ENCODE data around the gene RXRA.

RXRA gene

GRCh38 chr9:134377976-134378375 is 51.7 kb downstream of the RXRA start:
- Histone ChIP-seq H2AFZ (ENCODE audit: low read depth, low read length) (no peak overlapping the region), H3K27ac (ENCODE audit: low read length) (no peak overlapping the region), H3K9me3 (ENCODE audit: insufficient read depth, low read length, severe bottlenecking) (no peaks in the 10 kb centered on the region), H3K9ac (ENCODE audit: low read depth, low read length) (no peak overlapping the region), H3K27me3 (ENCODE audit: insufficient read depth, low read length, poor library complexity) (no peaks in the 10 kb centered on the region), H3K4me2 (ENCODE audit: insufficient read depth, low read length) (no peak overlapping the region), H3K36me3 (ENCODE audit: insufficient read depth, low read length) (no peaks in the 10 kb centered on the region), H4K20me1 (ENCODE audit: insufficient read depth, low read length) (peaks cover 68% of the 10 kb centered on the region), H3K4me3 (ENCODE audit: low read depth in 1 of 2, low read length in 2 of 2) (no peak overlapping the region), H3K79me2 (ENCODE audit: insufficient read depth, low read length) (no peaks in the 10 kb centered on the region), H3K4me1 (ENCODE audit: insufficient read depth, low read length) (no peaks in the 10 kb centered on the region)
- no peak for TF ChIP-seq EZH2 (IDR thresholded peaks at IDR 0.05; ENCODE audit: borderline replicate concordance, low read depth, low read length, severe bottlenecking)
- no peak for TF ChIP-seq CTCF (IDR thresholded peaks at IDR 0.05; ENCODE audit: borderline replicate concordance, extremely low read depth, low read length, poor library complexity, severe bottlenecking)
- DNase-seq (no peak), ATAC-seq (ENCODE audit: insufficient read depth, low read depth) (no peak)

- no peak overlapping the region for H3K4me2 ChIP-seq (ENCODE audit: insufficient read depth, low read length)
- H3K79me2 ChIP-seq (ENCODE audit: insufficient read depth, low read length) = no peaks in the 10 kb centered on the region
- H4K20me1 ChIP-seq (ENCODE audit: insufficient read depth, low read length) = peaks cover 74% of the 10 kb centered on the region
- no peaks in the 10 kb centered on the region for H3K4me1 ChIP-seq (ENCODE audit: insufficient read depth, low read length)
- no peak for TF ChIP-seq EZH2 (IDR thresholded peaks at IDR 0.05; ENCODE audit: borderline replicate concordance, low read depth, low read length, severe bottlenecking)
- no peak for TF ChIP-seq CTCF (IDR thresholded peaks at IDR 0.05; ENCODE audit: borderline replicate concordance, extremely low read depth, low read length, poor library complexity, severe bottlenecking)
- H2AFZ ChIP-seq (ENCODE audit: low read depth, low read length) = no peak overlapping the region
- H3K9ac ChIP-seq (ENCODE audit: low read depth, low read length) = no peak overlapping the region
- no peaks in the 10 kb centered on the region for H3K36me3 ChIP-seq (ENCODE audit: insufficient read depth, low read length)
- DNase-seq (no peak), ATAC-seq (ENCODE audit: insufficient read depth, low read depth) (no peak)
- H3K9me3 ChIP-seq (ENCODE audit: insufficient read depth, low read length, severe bottlenecking) = no peaks in the 10 kb centered on the region
- H3K27ac ChIP-seq (ENCODE audit: low read length) = no peak overlapping the region
- H3K4me3 ChIP-seq (ENCODE audit: low read depth in 1 of 2, low read length in 2 of 2) = no peak overlapping the region
- H3K27me3 ChIP-seq (ENCODE audit: insufficient read depth, low read length, poor library complexity) = no peaks in the 10 kb centered on the region
Observed at GRCh38 chr9:134378901-134379338, 52.7 kb downstream of the RXRA start.

- Histone ChIP-seq H3K27ac (ENCODE audit: low read length) (no peak overlapping the region), H3K4me1 (ENCODE audit: insufficient read depth, low read length) (no peaks in the 10 kb centered on the region), H3K9me3 (ENCODE audit: insufficient read depth, low read length, severe bottlenecking) (no peaks in the 10 kb centered on the region), H3K79me2 (ENCODE audit: insufficient read depth, low read length) (no peaks in the 10 kb centered on the region), H3K4me2 (ENCODE audit: insufficient read depth, low read length) (no peak overlapping the region), H3K36me3 (ENCODE audit: insufficient read depth, low read length) (no peaks in the 10 kb centered on the region), H3K4me3 (ENCODE audit: low read depth in 1 of 2, low read length in 2 of 2) (no peak overlapping the region), H4K20me1 (ENCODE audit: insufficient read depth, low read length) (peaks cover 72% of the 10 kb centered on the region), H3K27me3 (ENCODE audit: insufficient read depth, low read length, poor library complexity) (no peaks in the 10 kb centered on the region), H3K9ac (ENCODE audit: low read depth, low read length) (no peak overlapping the region), H2AFZ (ENCODE audit: low read depth, low read length) (no peak overlapping the region)
- ATAC-seq (ENCODE audit: insufficient read depth, low read depth) (no peak), DNase-seq (no peak)
- TF ChIP-seq EZH2 (IDR thresholded peaks at IDR 0.05; ENCODE audit: borderline replicate concordance, low read depth, low read length, severe bottlenecking) (no peak), CTCF (IDR thresholded peaks at IDR 0.05; ENCODE audit: borderline replicate concordance, extremely low read depth, low read length, poor library complexity, severe bottlenecking) (no peak)
Observed at GRCh38 chr9:134379831-134380365, 53.6 kb downstream of the RXRA start.
